Pulmonary artery endothelial cell (primary cell): Measurements from ENCODE around the gene ANKRD27. TPM values are rescaled to one million over a fixed set of nuclear protein-coding genes. Genes with fewer than 3 reads are reported as not detected.

Experiments used
- DNase-seq: peaks from one replicate; pipeline ENCODE4 v3.0.0-alpha.2; 2011; ENCODE audit warnings: low read depth, low spot score
- total RNA-seq: library from RNA; depleted of rRNA; stranded (reverse); fragments of >200 nt; gene quantifications from 2 replicates; pipeline ENCODE4 v1.2.3, GENCODE V29; 2014

ANKRD27 gene
- total RNA-seq, 1 donor from 2014 or later, result 39.1 TPM

GRCh38 chr19:32558607-32559228 is 116.3 kb downstream of the ANKRD27 start:
- DNase-seq, result no peak

GRCh38 chr19:32555786-32556185 is 119.2 kb downstream of the ANKRD27 start:
- no peak for DNase-seq

- no peak for DNase-seq
These were observed 124.3 kb downstream of the ANKRD27 start for GRCh38 chr19:32550666-32551065.

Other genes with a start within 250 kb of the ANKRD27 start
- 147 and 155 TPM in 2 replicates for gene PDCD5, start 94.0 kb downstream of the ANKRD27 start, total RNA-seq
- gene RGS9BP, start 668 bp upstream of the ANKRD27 start, total RNA-seq, result 0.26 and 0.42 TPM in 2 replicates
- gene NUDT19, start 16.6 kb upstream of the ANKRD27 start, total RNA-seq, result 9.5 and 9.8 TPM in 2 replicates
- 0.07 and 0.40 TPM in 2 replicates for gene TDRD12, start 44.6 kb upstream of the ANKRD27 start, total RNA-seq
- not detected in 2 replicates for gene SLC7A9, start 194.6 kb upstream of the ANKRD27 start, total RNA-seq